K562 (cell line): ENCODE results near the gene FGF14. TPM values are rescaled to one million over a fixed set of nuclear protein-coding genes. Genes with fewer than 3 reads are reported as not detected.

Experiments
- ATAC-seq: fragments of 200-7000 bp; cut with Tn5 transposase; 3 replicates; pipeline ENCODE4 v1.9.1; 2020; ENCODE audit warnings: moderate library complexity
- BruUV-seq: library from RNA; stranded (reverse); fragments of 400-500 nt; replicated peaks from 2 replicates; lab custom pipeline; 2021; lab: Mats Ljungman, UMichigan
- CTCF ChIA-PET: fragments of 300-600 bp; formaldehyde crosslinking; extraction: SDS; loops from one replicate; lab custom pipeline; 2021; ENCODE audit warnings: low intra/inter-chr PET ratio; lab: Yijun Ruan, JAX
- POLR2A ChIA-PET: fragments of 300-600, 350-650 bp; sonication (Branson Sonifier 250); formaldehyde crosslinking; extraction: SDS; loops from one replicate; lab custom pipeline; 2021; ENCODE audit warnings: antibody characterized with exemption, inconsistent platforms; lab: Yijun Ruan, JAX
- DNase-seq, 4 experiments: peaks; one replicate each; pipeline versions ENCODE4 v3.0.0 to v3.0.0-alpha.2; 2011 to 2018; ENCODE audit warnings: low spot score in 3 of 4, mixed read lengths in 3 of 4; ENCODE audit errors: extremely low read depth in 1 of 4
- FAIRE-seq: peaks from 2 replicates; lab custom pipeline; 2011; peaks lifted over from hg19 to GRCh38; lab: Jason Lieb, UNC
- H2AFZ ChIP-seq: 2 replicates; pipeline ENCODE4 v1.6.0; 2011; ENCODE audit warnings: low read depth, low read length, control low read depth, inconsistent platforms
- H3K27ac ChIP-seq: fragments of 200-600 bp; 3 replicates; pipeline ENCODE4 v1.8.0; 2011; ENCODE audit warnings: low read depth, mild to moderate bottlenecking, control low read depth, inconsistent platforms, low read length, moderate library complexity, mixed read lengths; ENCODE audit errors: extremely low read depth
- H3K27me3 ChIP-seq, 2 experiments: fragments of 300-600 bp in 1 of 2; 2 replicates in 1 of 2; 3 replicates in 1 of 2; pipeline versions ENCODE4 v1.6.0 to v1.8.0; 2011; ENCODE audit warnings: inconsistent platforms in 2 of 2, low read length in 2 of 2, mild to moderate bottlenecking in 1 of 2, mixed read lengths in 1 of 2, moderate library complexity in 1 of 2; ENCODE audit not compliant: control insufficient read depth in 2 of 2, insufficient read depth in 2 of 2
- H3K36me3 ChIP-seq: fragments of 300-600 bp; 3 replicates; pipeline ENCODE4 v1.8.0; 2011; ENCODE audit warnings: mild to moderate bottlenecking, low read length, inconsistent platforms; ENCODE audit not compliant: control insufficient read depth, insufficient read depth
- H3K4me1 ChIP-seq, 2 experiments: fragments of 200-600 bp in 1 of 2; replicated peaks in 1 of 2; 2 replicates in 1 of 2; 3 replicates in 1 of 2; pipeline versions ENCODE4 v1.5.1 to v1.8.0; 2011; ENCODE audit warnings: inconsistent platforms in 2 of 2, low read length in 2 of 2, mild to moderate bottlenecking in 1 of 2, mixed read lengths in 1 of 2, moderate library complexity in 1 of 2; ENCODE audit not compliant: control insufficient read depth in 2 of 2, insufficient read depth in 2 of 2
- H3K4me2 ChIP-seq: 2 replicates; pipeline ENCODE4 v1.6.1; 2011; ENCODE audit warnings: low read length, control low read depth, inconsistent platforms, mixed read lengths; ENCODE audit not compliant: insufficient read depth
- H3K4me3 ChIP-seq: fragments of 200-600 bp; sonication (generic), shearing (Covaris generic); 2 replicates; pipeline ENCODE4 v1.5.1; 2016; ENCODE audit warnings: control low read depth, inconsistent platforms
- H3K79me2 ChIP-seq: fragments of 200-600 bp; 3 replicates; pipeline ENCODE4 v1.8.0; 2011; ENCODE audit warnings: low read length, inconsistent platforms; ENCODE audit not compliant: control insufficient read depth, insufficient read depth
- H3K9ac ChIP-seq, 2 experiments: 2 replicates each; pipeline versions ENCODE4 v1.6.0 to v1.6.1; 2011; ENCODE audit warnings: low read depth in 2 of 2, low read length in 2 of 2, control low read depth in 1 of 2, inconsistent platforms in 1 of 2, mild to moderate bottlenecking in 1 of 2, mixed read lengths in 1 of 2; ENCODE audit not compliant: insufficient read depth in 1 of 2
- H3K9me1 ChIP-seq: one replicate; pipeline ENCODE4 v1.6.0; 2011; ENCODE audit warnings: inconsistent platforms, mild to moderate bottlenecking, low read length, moderate library complexity; ENCODE audit not compliant: control insufficient read depth, insufficient read depth
- H3K9me3 ChIP-seq: replicated peaks from 2 replicates; pipeline ENCODE4 v1.5.1; 2011; ENCODE audit warnings: low read depth, low read length, inconsistent platforms; ENCODE audit not compliant: control insufficient read depth, insufficient read depth
- H4K20me1 ChIP-seq: replicated peaks from 2 replicates; pipeline ENCODE4 v1.6.1; 2011; ENCODE audit warnings: low read length, inconsistent platforms, mixed read lengths; ENCODE audit not compliant: control insufficient read depth, insufficient read depth
- BCL6 ChIP-seq: fragments of 250-450 bp; sonication (Bioruptor Pico); IDR thresholded peaks from 2 replicates; pipeline ENCODE4 v1.4.0; 2020
- DNMT1 ChIP-seq: fragments of 450-650 bp; IDR thresholded peaks from 2 replicates; pipeline ENCODE4 v1.6.1; 2016; ENCODE audit warnings: antibody characterized with exemption, mild to moderate bottlenecking
- HSF4 ChIP-seq: fragments of 250-450 bp; sonication (Bioruptor Pico); IDR thresholded peaks from 2 replicates; pipeline ENCODE4 v2.1.2; 2022; ENCODE audit warnings: mild to moderate bottlenecking, moderate library complexity, borderline replicate concordance
- NCOR1 ChIP-seq: fragments of 450-650 bp; IDR thresholded peaks from 2 replicates; pipeline ENCODE4 v1.6.1; 2016; ENCODE audit warnings: mild to moderate bottlenecking, moderate library complexity
- POLR2AphosphoS5 ChIP-seq: IDR thresholded peaks from 2 replicates; pipeline ENCODE4 v1.6.1; 2011; ENCODE audit warnings: mild to moderate bottlenecking, low read depth, low read length, moderate library complexity; ENCODE audit not compliant: control insufficient read depth, insufficient read depth
- PURB ChIP-seq: sonication (generic); formaldehyde crosslinking; IDR thresholded peaks from 2 replicates; pipeline ENCODE4 v1.9.0; 2021; ENCODE audit warnings: low read depth, mild to moderate bottlenecking, missing genetic modification reagents
- SLC30A9 ChIP-seq: fragments of 250-450 bp; sonication (Bioruptor Pico); IDR thresholded peaks from 2 replicates; pipeline ENCODE4 v1.8.0; 2022; ENCODE audit warnings: mild to moderate bottlenecking, moderate library complexity
- ZNF764 ChIP-seq: fragments of 250-450 bp; sonication (Bioruptor Pico); IDR thresholded peaks from 2 replicates; pipeline ENCODE4 v1.4.0; 2020; ENCODE audit warnings: low read depth, mild to moderate bottlenecking, moderate library complexity
- WGBS: fragments of 100-300 bp; shearing (Covaris generic); methylation state at CpG from one replicate; pipeline ENCODE4 v1.1.6; 2016; ENCODE audit warnings: low coverage, mixed read lengths; ENCODE audit not compliant: insufficient coverage; ENCODE audit errors: missing lambda C conversion rate; 5-methylcytosine and 5-hydroxymethylcytosine counted together
- in situ Hi-C: fragments of 300-500 bp; cut with MboI; formaldehyde crosslinking; loops from 4 replicates; pipeline ENCODE4 v1.15.0; 2018; ENCODE audit warnings: inconsistent platforms, mixed read lengths
- intact Hi-C: fragments of 100-400 bp; cut with micrococcal nuclease; formaldehyde crosslinking; loops from 2 replicates; pipeline ENCODE4 v1.14.2; 2022
- polyA plus RNA-seq, 8 experiments: library from polyadenylated mRNA; depleted of rRNA in 4 of 8; stranded (reverse) in 5 of 8; unstranded in 3 of 8; fragments of >200 nt; fragmentation: Nextera tagmentation in 2 of 8; fragmentation: Illumina TruSeq in 1 of 8; extraction: Ambion mirVana in 2 of 8; extraction: Trizol in 1 of 8; gene quantifications; 2 replicates each; pipeline versions ENCODE4 v1.2.1 to v1.2.3, GENCODE V29; 2011 to 2014; ENCODE audit warnings: inconsistent platforms in 1 of 8, missing spikeins in 1 of 8
- total RNA-seq, 7 experiments: library from RNA; depleted of rRNA in 6 of 7; stranded (reverse); fragments of >200 nt in 6 of 7; fragmentation: Illumina TruSeq in 2 of 7; extraction: Trizol in 2 of 7; gene quantifications; 2 replicates each; pipeline versions ENCODE4 v1.2.1 to v1.2.3, GENCODE V29; 2011 to 2021; ENCODE audit warnings: low replicate concordance in 1 of 7
- TF ChIP-seq, protein P1 (sequence below): fragments of 200-800 bp; sonication (Bioruptor generic); IDR thresholded peaks from 2 replicates; pipeline ENCODE4 v1.6.1; 2016; ENCODE audit warnings: missing genetic modification characterization, missing compliant biosample characterization
- TF ChIP-seq, protein P2 (sequence below): fragments of 450-650 bp; formaldehyde crosslinking; IDR thresholded peaks from 2 replicates; pipeline ENCODE4 v1.4.0; 2022; ENCODE audit warnings: missing genetic modification characterization
- TF ChIP-seq, protein P3 (sequence below): sonication (generic); formaldehyde crosslinking; IDR thresholded peaks from 2 replicates; pipeline ENCODE4 v1.8.0; 2023; ENCODE audit warnings: mild to moderate bottlenecking, missing genetic modification reagents
- TF ChIP-seq, protein P4 (sequence below): fragments of 250-450 bp; sonication (Bioruptor Pico); IDR thresholded peaks from 2 replicates; pipeline ENCODE4 v1.4.0; 2020

FGF14 gene
- total and polyA plus RNA-seq, 9 of the 15 experiments (the other 6 are each of a cell fraction or from before 2014, with no cell fraction given) = not detected

DNA sequence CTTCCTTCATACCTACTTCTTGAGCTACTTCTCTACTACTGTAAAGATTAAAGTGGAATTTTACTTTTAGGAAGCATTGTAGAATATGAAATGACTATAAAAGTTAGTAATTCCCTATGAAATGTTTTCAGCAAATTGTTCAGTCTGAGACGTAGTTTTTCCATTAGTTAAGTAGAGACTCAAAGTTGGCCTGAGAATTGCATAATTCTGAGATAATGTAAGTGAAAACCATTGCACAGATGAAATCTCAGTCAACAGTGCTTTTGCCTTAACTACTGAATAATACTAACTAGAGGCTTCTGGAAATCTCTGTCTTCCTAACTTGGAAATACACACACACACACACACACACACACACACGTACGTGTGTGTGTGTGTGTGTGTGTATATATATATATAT, 125.9 kb downstream of the FGF14 start:
- ChIA-PET POLR2A (no interaction called here), CTCF (no interaction called here)
- H3K36me3 ChIP-seq = no peaks in the 10 kb centered on the region
- DNase-seq (no peak), ATAC-seq (no peak), FAIRE-seq (no peak)
- H3K4me3 ChIP-seq = no peak overlapping the region
- H3K27ac ChIP-seq = no peak overlapping the region
- no TSS peak for BruUV-seq
- H3K9me1 ChIP-seq = no peaks in the 10 kb centered on the region
- in situ Hi-C loops = no loop called here
- WGBS = 0% methylated on average over 1 of the region's 3 CpGs
- no peak overlapping the region for H3K9ac ChIP-seq
- H3K4me1 ChIP-seq = no peaks in the 10 kb centered on the region
- intact Hi-C loops = no loop called here
- no peak overlapping the region for H3K4me2 ChIP-seq
- no peaks in the 10 kb centered on the region for H4K20me1 ChIP-seq
- H2AFZ ChIP-seq = no peak overlapping the region
- no peaks in the 10 kb centered on the region for H3K79me2 ChIP-seq
- no peaks in the 10 kb centered on the region for H3K9me3 ChIP-seq
- no peaks in the 10 kb centered on the region for H3K27me3 ChIP-seq
- TF ChIP-seq, protein P1, sequence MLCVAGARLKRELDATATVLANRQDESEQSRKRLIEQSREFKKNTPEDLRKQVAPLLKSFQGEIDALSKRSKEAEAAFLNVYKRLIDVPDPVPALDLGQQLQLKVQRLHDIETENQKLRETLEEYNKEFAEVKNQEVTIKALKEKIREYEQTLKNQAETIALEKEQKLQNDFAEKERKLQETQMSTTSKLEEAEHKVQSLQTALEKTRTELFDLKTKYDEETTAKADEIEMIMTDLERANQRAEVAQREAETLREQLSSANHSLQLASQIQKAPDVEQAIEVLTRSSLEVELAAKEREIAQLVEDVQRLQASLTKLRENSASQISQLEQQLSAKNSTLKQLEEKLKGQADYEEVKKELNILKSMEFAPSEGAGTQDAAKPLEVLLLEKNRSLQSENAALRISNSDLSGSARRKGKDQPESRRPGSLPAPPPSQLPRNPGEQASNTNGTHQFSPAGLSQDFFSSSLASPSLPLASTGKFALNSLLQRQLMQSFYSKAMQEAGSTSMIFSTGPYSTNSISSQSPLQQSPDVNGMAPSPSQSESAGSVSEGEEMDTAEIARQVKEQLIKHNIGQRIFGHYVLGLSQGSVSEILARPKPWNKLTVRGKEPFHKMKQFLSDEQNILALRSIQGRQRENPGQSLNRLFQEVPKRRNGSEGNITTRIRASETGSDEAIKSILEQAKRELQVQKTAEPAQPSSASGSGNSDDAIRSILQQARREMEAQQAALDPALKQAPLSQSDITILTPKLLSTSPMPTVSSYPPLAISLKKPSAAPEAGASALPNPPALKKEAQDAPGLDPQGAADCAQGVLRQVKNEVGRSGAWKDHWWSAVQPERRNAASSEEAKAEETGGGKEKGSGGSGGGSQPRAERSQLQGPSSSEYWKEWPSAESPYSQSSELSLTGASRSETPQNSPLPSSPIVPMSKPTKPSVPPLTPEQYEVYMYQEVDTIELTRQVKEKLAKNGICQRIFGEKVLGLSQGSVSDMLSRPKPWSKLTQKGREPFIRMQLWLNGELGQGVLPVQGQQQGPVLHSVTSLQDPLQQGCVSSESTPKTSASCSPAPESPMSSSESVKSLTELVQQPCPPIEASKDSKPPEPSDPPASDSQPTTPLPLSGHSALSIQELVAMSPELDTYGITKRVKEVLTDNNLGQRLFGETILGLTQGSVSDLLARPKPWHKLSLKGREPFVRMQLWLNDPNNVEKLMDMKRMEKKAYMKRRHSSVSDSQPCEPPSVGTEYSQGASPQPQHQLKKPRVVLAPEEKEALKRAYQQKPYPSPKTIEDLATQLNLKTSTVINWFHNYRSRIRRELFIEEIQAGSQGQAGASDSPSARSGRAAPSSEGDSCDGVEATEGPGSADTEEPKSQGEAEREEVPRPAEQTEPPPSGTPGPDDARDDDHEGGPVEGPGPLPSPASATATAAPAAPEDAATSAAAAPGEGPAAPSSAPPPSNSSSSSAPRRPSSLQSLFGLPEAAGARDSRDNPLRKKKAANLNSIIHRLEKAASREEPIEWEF = no peak
- TF ChIP-seq NCOR1 = no peak
- TF ChIP-seq PURB (CRISPR knock-in tag) = no peak
- TF ChIP-seq, protein P2, sequence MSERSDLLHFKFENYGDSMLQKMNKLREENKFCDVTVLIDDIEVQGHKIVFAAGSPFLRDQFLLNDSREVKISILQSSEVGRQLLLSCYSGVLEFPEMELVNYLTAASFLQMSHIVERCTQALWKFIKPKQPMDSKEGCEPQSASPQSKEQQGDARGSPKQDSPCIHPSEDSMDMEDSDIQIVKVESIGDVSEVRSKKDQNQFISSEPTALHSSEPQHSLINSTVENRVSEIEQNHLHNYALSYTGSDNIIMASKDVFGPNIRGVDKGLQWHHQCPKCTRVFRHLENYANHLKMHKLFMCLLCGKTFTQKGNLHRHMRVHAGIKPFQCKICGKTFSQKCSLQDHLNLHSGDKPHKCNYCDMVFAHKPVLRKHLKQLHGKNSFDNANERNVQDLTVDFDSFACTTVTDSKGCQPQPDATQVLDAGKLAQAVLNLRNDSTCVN (CRISPR knock-in tag) = no peak
- TF ChIP-seq DNMT1 = no peak
- TF ChIP-seq, protein P3, sequence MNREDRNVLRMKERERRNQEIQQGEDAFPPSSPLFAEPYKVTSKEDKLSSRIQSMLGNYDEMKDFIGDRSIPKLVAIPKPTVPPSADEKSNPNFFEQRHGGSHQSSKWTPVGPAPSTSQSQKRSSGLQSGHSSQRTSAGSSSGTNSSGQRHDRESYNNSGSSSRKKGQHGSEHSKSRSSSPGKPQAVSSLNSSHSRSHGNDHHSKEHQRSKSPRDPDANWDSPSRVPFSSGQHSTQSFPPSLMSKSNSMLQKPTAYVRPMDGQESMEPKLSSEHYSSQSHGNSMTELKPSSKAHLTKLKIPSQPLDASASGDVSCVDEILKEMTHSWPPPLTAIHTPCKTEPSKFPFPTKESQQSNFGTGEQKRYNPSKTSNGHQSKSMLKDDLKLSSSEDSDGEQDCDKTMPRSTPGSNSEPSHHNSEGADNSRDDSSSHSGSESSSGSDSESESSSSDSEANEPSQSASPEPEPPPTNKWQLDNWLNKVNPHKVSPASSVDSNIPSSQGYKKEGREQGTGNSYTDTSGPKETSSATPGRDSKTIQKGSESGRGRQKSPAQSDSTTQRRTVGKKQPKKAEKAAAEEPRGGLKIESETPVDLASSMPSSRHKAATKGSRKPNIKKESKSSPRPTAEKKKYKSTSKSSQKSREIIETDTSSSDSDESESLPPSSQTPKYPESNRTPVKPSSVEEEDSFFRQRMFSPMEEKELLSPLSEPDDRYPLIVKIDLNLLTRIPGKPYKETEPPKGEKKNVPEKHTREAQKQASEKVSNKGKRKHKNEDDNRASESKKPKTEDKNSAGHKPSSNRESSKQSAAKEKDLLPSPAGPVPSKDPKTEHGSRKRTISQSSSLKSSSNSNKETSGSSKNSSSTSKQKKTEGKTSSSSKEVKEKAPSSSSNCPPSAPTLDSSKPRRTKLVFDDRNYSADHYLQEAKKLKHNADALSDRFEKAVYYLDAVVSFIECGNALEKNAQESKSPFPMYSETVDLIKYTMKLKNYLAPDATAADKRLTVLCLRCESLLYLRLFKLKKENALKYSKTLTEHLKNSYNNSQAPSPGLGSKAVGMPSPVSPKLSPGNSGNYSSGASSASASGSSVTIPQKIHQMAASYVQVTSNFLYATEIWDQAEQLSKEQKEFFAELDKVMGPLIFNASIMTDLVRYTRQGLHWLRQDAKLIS (CRISPR knock-in tag) = no peak
- TF ChIP-seq HSF4 = no peak
- TF ChIP-seq POLR2AphosphoS5 = no peak
- no peak for TF ChIP-seq ZNF764 (CRISPR knock-in tag)
- TF ChIP-seq BCL6 = no peak
- TF ChIP-seq, protein P4, sequence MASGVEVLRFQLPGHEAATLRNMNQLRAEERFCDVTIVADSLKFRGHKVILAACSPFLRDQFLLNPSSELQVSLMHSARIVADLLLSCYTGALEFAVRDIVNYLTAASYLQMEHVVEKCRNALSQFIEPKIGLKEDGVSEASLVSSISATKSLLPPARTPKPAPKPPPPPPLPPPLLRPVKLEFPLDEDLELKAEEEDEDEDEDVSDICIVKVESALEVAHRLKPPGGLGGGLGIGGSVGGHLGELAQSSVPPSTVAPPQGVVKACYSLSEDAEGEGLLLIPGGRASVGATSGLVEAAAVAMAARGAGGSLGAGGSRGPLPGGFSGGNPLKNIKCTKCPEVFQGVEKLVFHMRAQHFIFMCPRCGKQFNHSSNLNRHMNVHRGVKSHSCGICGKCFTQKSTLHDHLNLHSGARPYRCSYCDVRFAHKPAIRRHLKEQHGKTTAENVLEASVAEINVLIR (CRISPR knock-in tag) = no peak
- no peak for TF ChIP-seq SLC30A9 (CRISPR knock-in tag)
